H9 (cell line): ENCODE measurements around the gene BORCS6. TPM values are rescaled to one million over a fixed set of nuclear protein-coding genes. Genes with fewer than 3 reads are reported as not detected.

ENCODE experiments used
- DNase-seq: peaks from one replicate; pipeline ENCODE4 v3.0.0-alpha.2; 2017
- H2AFZ ChIP-seq: one replicate; pipeline ENCODE4 v1.6.1; 2013; ENCODE audit warnings: mild to moderate bottlenecking, low read length, control low read depth, moderate library complexity
- H2AK5ac ChIP-seq: 2 replicates; pipeline ENCODE4 v1.6.1; 2013; ENCODE audit warnings: low read length, control low read depth, mixed read lengths; ENCODE audit not compliant: insufficient read length
- H2BK120ac ChIP-seq: one replicate; pipeline ENCODE4 v1.6.1; 2013; ENCODE audit warnings: low read depth, mild to moderate bottlenecking, low read length, control low read depth, inconsistent platforms; ENCODE audit not compliant: poor library complexity, severe bottlenecking
- H2BK12ac ChIP-seq: 2 replicates; pipeline ENCODE4 v1.6.1; 2013; ENCODE audit warnings: low read length, control low read depth, mixed read lengths, low read depth; ENCODE audit not compliant: insufficient read length
- H2BK15ac ChIP-seq: 2 replicates; pipeline ENCODE4 v1.6.1; 2013; ENCODE audit warnings: low read depth, low read length, control low read depth
- H2BK20ac ChIP-seq: one replicate; pipeline ENCODE4 v1.6.1; 2013; ENCODE audit warnings: low read depth, mild to moderate bottlenecking, low read length, control low read depth, inconsistent platforms; ENCODE audit not compliant: poor library complexity, severe bottlenecking
- H2BK5ac ChIP-seq: 2 replicates; pipeline ENCODE4 v1.6.1; 2013; ENCODE audit warnings: low read length, control low read depth, mixed read lengths; ENCODE audit not compliant: insufficient read length
- H3K14ac ChIP-seq: 2 replicates; pipeline ENCODE4 v1.6.1; 2013; ENCODE audit warnings: low read length, control low read depth; ENCODE audit not compliant: insufficient read depth
- H3K18ac ChIP-seq: 2 replicates; pipeline ENCODE4 v1.6.1; 2013; ENCODE audit warnings: low read depth, mild to moderate bottlenecking, mixed read lengths, low read length, control low read depth; ENCODE audit not compliant: insufficient read length
- H3K23ac ChIP-seq: 2 replicates; pipeline ENCODE4 v1.6.1; 2013; ENCODE audit warnings: low read length, control low read depth, mixed read lengths, low read depth; ENCODE audit not compliant: insufficient read length
- H3K23me2 ChIP-seq: 2 replicates; pipeline ENCODE4 v1.6.1; 2013; ENCODE audit warnings: low read depth, mild to moderate bottlenecking, mixed read lengths, low read length, control low read depth; ENCODE audit not compliant: insufficient read length, poor library complexity, severe bottlenecking
- H3K27ac ChIP-seq: 2 replicates; pipeline ENCODE4 v1.5.1; 2013; ENCODE audit warnings: low read length, control low read depth, mixed read lengths, low read depth; ENCODE audit not compliant: insufficient read length
- H3K27me3 ChIP-seq: 2 replicates; pipeline ENCODE4 v1.6.1; 2013; ENCODE audit warnings: low read length, control low read depth, inconsistent platforms; ENCODE audit not compliant: insufficient read depth
- H3K4ac ChIP-seq: 2 replicates; pipeline ENCODE4 v1.6.1; 2013; ENCODE audit warnings: low read depth, mild to moderate bottlenecking, control low read depth, inconsistent platforms, low read length, moderate library complexity
- H3K4me1 ChIP-seq: 2 replicates; pipeline ENCODE4 v1.6.1; 2013; ENCODE audit warnings: low read length, control low read depth, inconsistent platforms; ENCODE audit not compliant: insufficient read depth
- H3K4me2 ChIP-seq: 2 replicates; pipeline ENCODE4 v1.6.1; 2013; ENCODE audit warnings: low read length, control low read depth, mixed read lengths; ENCODE audit not compliant: insufficient read length, insufficient read depth
- H3K56ac ChIP-seq: 2 replicates; pipeline ENCODE4 v1.6.1; 2013; ENCODE audit warnings: low read depth, mild to moderate bottlenecking, mixed read lengths, low read length, control low read depth; ENCODE audit not compliant: insufficient read length
- H3K79me1 ChIP-seq: 2 replicates; pipeline ENCODE4 v1.6.1; 2013; ENCODE audit warnings: low read depth, mild to moderate bottlenecking, moderate library complexity, low read length, control low read depth, inconsistent platforms; ENCODE audit not compliant: insufficient read depth, poor library complexity, severe bottlenecking
- H3K79me2 ChIP-seq: 2 replicates; pipeline ENCODE4 v1.6.1; 2013; ENCODE audit warnings: low read length, control low read depth, inconsistent platforms; ENCODE audit not compliant: insufficient read depth
- H3K9ac ChIP-seq: 2 replicates; pipeline ENCODE4 v1.6.1; 2013; ENCODE audit warnings: low read length, control low read depth, mixed read lengths; ENCODE audit not compliant: insufficient read length; ENCODE audit errors: extremely low read depth
- H3K9me3 ChIP-seq: one replicate; pipeline ENCODE4 v1.6.1; 2013; ENCODE audit warnings: low read depth, low read length, inconsistent platforms; ENCODE audit not compliant: control insufficient read depth
- H3T11ph ChIP-seq: one replicate; pipeline ENCODE4 v1.6.1; 2013; ENCODE audit warnings: mild to moderate bottlenecking, low read length, control low read depth, inconsistent platforms
- H4K20me1 ChIP-seq: one replicate; pipeline ENCODE4 v1.6.1; 2013; ENCODE audit not compliant: control insufficient read depth, insufficient read length, insufficient read depth
- H4K5ac ChIP-seq: 2 replicates; pipeline ENCODE4 v1.6.1; 2013; ENCODE audit warnings: low read depth, mild to moderate bottlenecking, mixed read lengths, low read length, control low read depth; ENCODE audit not compliant: insufficient read length
- H4K8ac ChIP-seq: replicated peaks from 2 replicates; pipeline ENCODE4 v1.6.1; 2013; ENCODE audit warnings: low read length, control low read depth, mixed read lengths, low read depth; ENCODE audit not compliant: insufficient read length
- H4K91ac ChIP-seq: 2 replicates; pipeline ENCODE4 v1.6.1; 2013; ENCODE audit warnings: low read depth, mild to moderate bottlenecking, moderate library complexity, mixed read lengths, low read length, control low read depth; ENCODE audit not compliant: insufficient read length
- H3K27ac Mint-ChIP-seq, 3 experiments: 2 replicates in 2 of 3; 3 replicates in 1 of 3; pipeline ENCODE4 v1.8.0; 2020 to 2021; ENCODE audit warnings: mixed read lengths in 3 of 3, mild to moderate bottlenecking in 1 of 3, moderate library complexity in 1 of 3
- H3K27me3 Mint-ChIP-seq: 2 replicates; pipeline ENCODE4 v1.8.0; 2021; ENCODE audit warnings: low read depth, mild to moderate bottlenecking, moderate library complexity, mixed read lengths
- H3K36me3 Mint-ChIP-seq, 3 experiments: 2 replicates in 2 of 3; 3 replicates in 1 of 3; pipeline ENCODE4 v1.8.0; 2020 to 2021; ENCODE audit warnings: low read depth in 3 of 3, mixed read lengths in 3 of 3; ENCODE audit not compliant: insufficient read depth in 1 of 3
- H3K4me1 Mint-ChIP-seq, 2 experiments: 2 replicates each; pipeline ENCODE4 v1.8.0; 2020; ENCODE audit warnings: mixed read lengths in 2 of 2
- H3K4me3 Mint-ChIP-seq, 2 experiments: 2 replicates in 1 of 2; 3 replicates in 1 of 2; pipeline ENCODE4 v1.8.0; 2020 to 2021; ENCODE audit warnings: mild to moderate bottlenecking in 2 of 2, mixed read lengths in 2 of 2, moderate library complexity in 1 of 2
- H3K9me3 Mint-ChIP-seq, 2 experiments: 2 replicates in 1 of 2; 3 replicates in 1 of 2; pipeline ENCODE4 v1.8.0; 2020; ENCODE audit warnings: mild to moderate bottlenecking in 2 of 2, mixed read lengths in 2 of 2, moderate library complexity in 1 of 2
- CTCF ChIP-seq: fragments of 200-600 bp; sonication (generic); conservative IDR thresholded peaks from 3 replicates; pipeline ENCODE4 v1.8.0; 2021; ENCODE audit warnings: antibody characterized with exemption, mild to moderate bottlenecking
- WGBS: extraction: QIAGEN DNeasy Blood & Tissue Kit; methylation state at CpG from one replicate; pipeline ENCODE4 v1.1.7; 2013; ENCODE audit warnings: missing lambda C conversion rate, low lambda C conversion rate, mixed read lengths; ENCODE audit not compliant: insufficient read length; ENCODE audit errors: extremely low coverage; 5-methylcytosine and 5-hydroxymethylcytosine counted together
- total RNA-seq: library from RNA; stranded (reverse); gene quantifications from 2 replicates; pipeline ENCODE4 v1.2.1, GENCODE V29; 2021

Gene BORCS6
- total RNA-seq, 1 experiment from 2014 or later = 3.1 TPM

GRCh38 chr17:8223356-8224126 lies 33.6 kb upstream of the BORCS6 start:
- TF ChIP-seq CTCF = peak; percentile 23; the same call in 2 of the 3 replicates
- no peak overlapping the region for H2BK5ac ChIP-seq
- H3K4me1 ChIP-seq = no peaks in the 10 kb centered on the region
- H3K27me3 ChIP-seq = no peaks in the 10 kb centered on the region
- no peak overlapping the region for H4K8ac ChIP-seq
- Mint-ChIP-seq H3K4me1 (peaks cover 14 to 24% of the 10 kb centered on the region in 2 experiments), H3K9me3 (peaks cover 14 to 17% of the 10 kb centered on the region in 2 experiments; a peak in 4 of 5 replicates), H3K27ac (peak overlapping the region; percentile 95 to 100 (median 99)), H3K4me3 (peak overlapping the region; percentile 97 to 100), H3K36me3 (peaks cover 10 to 20% (median 11%) of the 10 kb centered on the region in 3 experiments; a peak in 6 of 7 replicates), H3K27me3 (peaks cover 25% of the 10 kb centered on the region)
- no peaks in the 10 kb centered on the region for H4K20me1 ChIP-seq
- WGBS = no CpG with 5 or more reads among the region's 27 CpGs
- no peak overlapping the region for H2BK12ac ChIP-seq
- H3K14ac ChIP-seq = peak overlapping the region; percentile 25; the same call in 1 of the 2 replicates
- H3T11ph ChIP-seq = no peak overlapping the region
- peak overlapping the region; percentile 42 for H3K18ac ChIP-seq
- no peak overlapping the region for H4K91ac ChIP-seq
- H3K9ac ChIP-seq = peak overlapping the region; percentile 50
- no peaks in the 10 kb centered on the region for H3K79me2 ChIP-seq
- H2AFZ ChIP-seq = no peak overlapping the region
- no peak overlapping the region for H3K56ac ChIP-seq
- peaks cover 10% of the 10 kb centered on the region for H3K23me2 ChIP-seq
- no peak overlapping the region for H2BK15ac ChIP-seq
- peak; percentile 91 for DNase-seq
- no peak overlapping the region for H3K23ac ChIP-seq
- no peak overlapping the region for H2BK20ac ChIP-seq
- H4K5ac ChIP-seq = no peak overlapping the region
- no peak overlapping the region for H2BK120ac ChIP-seq
- no peak overlapping the region for H3K27ac ChIP-seq
- H3K4me2 ChIP-seq = peak overlapping the region; percentile 91
- no peak overlapping the region for H2AK5ac ChIP-seq
- H3K4ac ChIP-seq = no peak overlapping the region
- H3K79me1 ChIP-seq = no peaks in the 10 kb centered on the region
- H3K9me3 ChIP-seq = no peaks in the 10 kb centered on the region
